Measurements from ENCODE around the gene CNN2.
"Not testable (repeated sequence)": the region's sequence is repeated elsewhere in the genome, so short reads cannot be mapped to it uniquely, and the experiment has no call there.

DNA sequence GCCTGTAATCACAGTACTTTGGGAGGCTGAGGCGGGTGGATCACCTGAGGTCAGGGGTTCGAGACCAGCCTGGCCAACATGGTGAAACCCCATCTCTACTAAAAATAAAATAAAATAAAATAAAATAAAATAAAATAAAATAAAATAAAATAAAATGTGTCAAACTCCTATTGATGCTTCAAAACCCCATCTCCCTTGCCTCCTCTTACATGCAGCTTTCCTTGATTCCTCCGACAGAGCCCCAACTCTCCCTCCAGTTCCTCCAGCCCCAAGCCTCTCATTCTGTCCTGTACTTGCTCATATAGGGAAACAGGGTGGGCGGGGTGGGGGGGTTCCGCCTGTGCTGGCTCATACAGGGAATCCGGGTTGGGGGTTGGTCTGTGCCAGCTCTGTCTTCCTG lies 1.3 kb upstream of the CNN2 start:
- TF ChIP-seq EZH2 (IDR thresholded peaks at IDR 0.05; ENCODE audit: borderline replicate concordance, insufficient read depth, low read depth, low read length, poor library complexity, severe bottlenecking): not testable (repeated sequence)
- TF ChIP-seq, protein P1, sequence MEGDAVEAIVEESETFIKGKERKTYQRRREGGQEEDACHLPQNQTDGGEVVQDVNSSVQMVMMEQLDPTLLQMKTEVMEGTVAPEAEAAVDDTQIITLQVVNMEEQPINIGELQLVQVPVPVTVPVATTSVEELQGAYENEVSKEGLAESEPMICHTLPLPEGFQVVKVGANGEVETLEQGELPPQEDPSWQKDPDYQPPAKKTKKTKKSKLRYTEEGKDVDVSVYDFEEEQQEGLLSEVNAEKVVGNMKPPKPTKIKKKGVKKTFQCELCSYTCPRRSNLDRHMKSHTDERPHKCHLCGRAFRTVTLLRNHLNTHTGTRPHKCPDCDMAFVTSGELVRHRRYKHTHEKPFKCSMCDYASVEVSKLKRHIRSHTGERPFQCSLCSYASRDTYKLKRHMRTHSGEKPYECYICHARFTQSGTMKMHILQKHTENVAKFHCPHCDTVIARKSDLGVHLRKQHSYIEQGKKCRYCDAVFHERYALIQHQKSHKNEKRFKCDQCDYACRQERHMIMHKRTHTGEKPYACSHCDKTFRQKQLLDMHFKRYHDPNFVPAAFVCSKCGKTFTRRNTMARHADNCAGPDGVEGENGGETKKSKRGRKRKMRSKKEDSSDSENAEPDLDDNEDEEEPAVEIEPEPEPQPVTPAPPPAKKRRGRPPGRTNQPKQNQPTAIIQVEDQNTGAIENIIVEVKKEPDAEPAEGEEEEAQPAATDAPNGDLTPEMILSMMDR (IDR thresholded peaks at IDR 0.05): not testable (repeated sequence)

All from B cell (primary cell).